ENCODE data around the gene ASCC3.
A peak's percentile ranks its signal among the peaks of the same experiment; 100 is the strongest.

The ASCC3 gene

DNA sequence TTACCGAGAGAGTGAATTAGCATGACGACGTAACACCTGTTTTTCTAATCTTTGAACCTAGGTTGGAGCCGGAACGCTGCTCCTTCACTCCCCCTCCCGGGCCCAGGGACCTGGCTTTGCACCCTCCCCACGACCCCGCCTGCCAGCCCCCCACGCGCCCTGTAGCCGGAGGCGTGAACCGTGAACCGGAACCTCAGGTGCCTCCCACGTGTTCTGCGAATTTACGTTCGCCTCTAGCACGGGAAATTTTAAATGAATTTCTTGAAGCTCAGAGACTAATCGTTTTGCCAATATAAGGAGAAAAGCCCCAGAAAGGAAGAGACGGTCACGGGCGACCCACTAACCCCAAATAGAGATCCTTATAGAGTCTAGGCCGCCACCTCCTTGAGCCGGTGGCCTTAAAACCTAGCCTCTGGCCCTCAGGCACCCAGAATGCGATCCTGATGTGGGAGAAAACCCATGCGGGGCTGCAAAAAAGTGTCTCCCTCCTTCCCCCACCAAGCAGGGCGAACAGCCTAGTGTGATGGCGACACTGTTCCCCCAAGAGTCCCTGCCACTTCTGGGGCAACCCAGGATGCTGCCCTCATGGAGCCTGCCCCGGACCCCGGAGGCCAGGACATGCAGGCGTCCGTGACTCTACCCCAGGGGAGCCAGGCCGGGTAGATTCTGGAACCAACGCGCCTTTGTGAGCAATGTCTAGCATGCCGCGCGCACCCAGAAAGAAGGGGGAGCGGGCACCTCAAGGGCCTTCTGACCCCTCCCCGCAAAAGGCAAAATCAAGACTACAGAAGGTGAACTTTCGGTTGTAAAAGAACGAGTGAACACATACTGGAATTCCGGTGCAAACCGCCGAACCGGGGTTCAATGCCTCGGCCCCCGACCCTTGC, 413.8 kb downstream of the ASCC3 start:
- Histone ChIP-seq H3K4ac (ENCODE audit: low read depth in 1 of 2, low read length in 2 of 2) (no peak overlapping the region), H2BK12ac (ENCODE audit: low read length in 2 of 2) (no peak overlapping the region), H2AK5ac (ENCODE audit: low read length, severe bottlenecking) (no peak overlapping the region), H3K27me3 (ENCODE audit: control insufficient read depth in 1 of 2, insufficient read depth in 1 of 2, low read length in 2 of 2) (peaks cover 47 to 94% of the 10 kb centered on the region in 2 experiments), H3K4me3 (ENCODE audit: insufficient read depth in 1 of 2, low read depth in 1 of 2, low read length in 2 of 2) (no peak overlapping the region), H3K79me1 (replicated peaks; ENCODE audit: low read length, poor library complexity, severe bottlenecking) (no peaks in the 10 kb centered on the region), H2BK5ac (ENCODE audit: low read depth, low read length, poor library complexity, severe bottlenecking) (no peak overlapping the region), H3K18ac (ENCODE audit: low read depth in 1 of 2, low read length in 2 of 2) (no peak overlapping the region), H3K9ac (ENCODE audit: low read length) (no peak overlapping the region), H3K23ac (ENCODE audit: low read length in 2 of 2) (no peak overlapping the region), H3K4me1 (ENCODE audit: control insufficient read depth, insufficient read depth, low read depth, low read length) (peaks cover 21% of the 10 kb centered on the region), H2BK120ac (ENCODE audit: low read depth, low read length) (no peak overlapping the region), H3K36me3 (ENCODE audit: control insufficient read depth in 1 of 2, insufficient read depth in 2 of 2, low read depth in 1 of 2, low read length in 2 of 2) (peaks cover 0 to 2% of the 10 kb centered on the region in 2 experiments), H3K4me2 (ENCODE audit: low read length, poor library complexity, severe bottlenecking) (no peak overlapping the region), H3K14ac (ENCODE audit: low read length in 2 of 2) (no peak overlapping the region), H4K8ac (ENCODE audit: low read length) (no peak overlapping the region), H3K27ac (ENCODE audit: low read length, poor library complexity, severe bottlenecking) (no peak overlapping the region), H2AFZ (ENCODE audit: low read depth, low read length) (no peak overlapping the region), H2BK15ac (ENCODE audit: low read depth, poor library complexity, severe bottlenecking) (no peak overlapping the region), H3K9me3 (ENCODE audit: control insufficient read depth, low read length) (no peaks in the 10 kb centered on the region), H4K91ac (ENCODE audit: low read length) (peak overlapping the region; percentile 28)
- WGBS, result 4% methylated on average over 48 of the region's 49 CpGs
- no peak for DNase-seq

DNA sequence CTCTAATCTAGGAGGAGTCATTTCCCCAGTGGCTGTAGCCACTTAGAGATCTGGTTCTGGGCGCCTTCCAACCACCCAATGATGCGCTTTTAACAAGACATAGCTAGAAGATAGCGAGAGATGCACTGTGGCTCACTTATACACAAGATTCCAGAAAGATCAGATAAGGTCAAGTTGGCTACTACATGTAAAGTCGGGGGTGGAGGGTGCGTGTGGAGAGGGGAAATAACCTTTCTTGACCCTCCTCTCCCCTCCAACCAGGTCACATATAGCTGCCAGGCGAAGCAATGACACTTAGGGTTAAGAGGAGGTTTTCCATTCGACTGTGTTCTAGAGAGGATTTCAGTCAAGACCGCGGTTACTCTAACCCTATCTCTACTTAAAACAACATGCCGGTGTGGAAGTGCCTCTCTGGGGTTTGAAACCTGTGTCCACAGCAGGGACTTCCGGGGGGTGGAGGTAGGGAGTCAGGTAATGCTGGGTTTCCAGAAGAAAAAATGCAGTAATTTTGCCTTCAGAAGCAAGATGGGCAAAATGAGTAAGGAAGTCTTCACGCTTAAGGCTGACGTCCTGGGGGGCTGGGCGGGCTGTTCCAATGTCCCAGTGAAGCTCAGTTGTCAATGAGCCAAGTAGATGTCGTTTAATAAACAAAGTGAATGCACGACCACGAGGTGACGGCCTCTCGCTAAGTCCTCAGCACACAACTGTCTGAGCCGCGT, 414.6 kb downstream of the ASCC3 start:
- H3K27me3 ChIP-seq (ENCODE audit: control insufficient read depth in 1 of 2, insufficient read depth in 1 of 2, low read length in 2 of 2), result peaks cover 47 to 93% of the 10 kb centered on the region in 2 experiments
- H3K4me2 ChIP-seq (ENCODE audit: low read length, poor library complexity, severe bottlenecking), result no peak overlapping the region
- no peak overlapping the region for H2BK5ac ChIP-seq (ENCODE audit: low read depth, low read length, poor library complexity, severe bottlenecking)
- H3K27ac ChIP-seq (ENCODE audit: low read length, poor library complexity, severe bottlenecking), result no peak overlapping the region
- no peak overlapping the region for H2AFZ ChIP-seq (ENCODE audit: low read depth, low read length)
- 3% methylated on average over 15 of the region's 21 CpGs for WGBS
- no peak overlapping the region for H3K18ac ChIP-seq (ENCODE audit: low read depth in 1 of 2, low read length in 2 of 2)
- no peak overlapping the region for H2BK120ac ChIP-seq (ENCODE audit: low read depth, low read length)
- H2BK12ac ChIP-seq (ENCODE audit: low read length in 2 of 2), result no peak overlapping the region
- H3K36me3 ChIP-seq (ENCODE audit: control insufficient read depth in 1 of 2, insufficient read depth in 2 of 2, low read depth in 1 of 2, low read length in 2 of 2), result peaks cover 0 to 2% of the 10 kb centered on the region in 2 experiments
- no peak overlapping the region for H2BK15ac ChIP-seq (ENCODE audit: low read depth, poor library complexity, severe bottlenecking)
- peaks cover 21% of the 10 kb centered on the region for H3K4me1 ChIP-seq (ENCODE audit: control insufficient read depth, insufficient read depth, low read depth, low read length)
- no peak overlapping the region for H2AK5ac ChIP-seq (ENCODE audit: low read length, severe bottlenecking)
- no peaks in the 10 kb centered on the region for H3K9me3 ChIP-seq (ENCODE audit: control insufficient read depth, low read length)
- no peak overlapping the region for H4K91ac ChIP-seq (ENCODE audit: low read length)
- H3K79me1 ChIP-seq (replicated peaks; ENCODE audit: low read length, poor library complexity, severe bottlenecking), result no peaks in the 10 kb centered on the region
- H3K4ac ChIP-seq (ENCODE audit: low read depth in 1 of 2, low read length in 2 of 2), result no peak overlapping the region
- H3K23ac ChIP-seq (ENCODE audit: low read length in 2 of 2), result no peak overlapping the region
- no peak for DNase-seq
- H3K9ac ChIP-seq (ENCODE audit: low read length), result peak overlapping the region; percentile 91
- H4K8ac ChIP-seq (ENCODE audit: low read length), result no peak overlapping the region
- no peak overlapping the region for H3K14ac ChIP-seq (ENCODE audit: low read length in 2 of 2)
- H3K4me3 ChIP-seq (ENCODE audit: insufficient read depth in 1 of 2, low read depth in 1 of 2, low read length in 2 of 2), result no peak overlapping the region

GRCh38 chr6:100465701-100466409, 415.3 kb downstream of the ASCC3 start:
- Histone ChIP-seq H3K23ac (ENCODE audit: low read length in 2 of 2) (no peak overlapping the region), H3K18ac (ENCODE audit: low read depth in 1 of 2, low read length in 2 of 2) (no peak overlapping the region), H2AFZ (ENCODE audit: low read depth, low read length) (no peak overlapping the region), H3K9me3 (ENCODE audit: control insufficient read depth, low read length) (no peaks in the 10 kb centered on the region), H3K4ac (ENCODE audit: low read depth in 1 of 2, low read length in 2 of 2) (no peak overlapping the region), H3K4me2 (ENCODE audit: low read length, poor library complexity, severe bottlenecking) (no peak overlapping the region), H3K9ac (ENCODE audit: low read length) (peak overlapping the region; percentile 91), H3K79me1 (replicated peaks; ENCODE audit: low read length, poor library complexity, severe bottlenecking) (no peaks in the 10 kb centered on the region), H2BK5ac (ENCODE audit: low read depth, low read length, poor library complexity, severe bottlenecking) (no peak overlapping the region), H3K36me3 (ENCODE audit: control insufficient read depth in 1 of 2, insufficient read depth in 2 of 2, low read depth in 1 of 2, low read length in 2 of 2) (peaks cover 0 to 2% of the 10 kb centered on the region in 2 experiments), H3K4me1 (ENCODE audit: control insufficient read depth, insufficient read depth, low read depth, low read length) (peaks cover 25% of the 10 kb centered on the region), H3K14ac (ENCODE audit: low read length in 2 of 2) (no peak overlapping the region), H2BK15ac (ENCODE audit: low read depth, poor library complexity, severe bottlenecking) (no peak overlapping the region), H2BK120ac (ENCODE audit: low read depth, low read length) (no peak overlapping the region), H2BK12ac (ENCODE audit: low read length in 2 of 2) (no peak overlapping the region), H2AK5ac (ENCODE audit: low read length, severe bottlenecking) (no peak overlapping the region), H4K91ac (ENCODE audit: low read length) (no peak overlapping the region), H3K27me3 (ENCODE audit: control insufficient read depth in 1 of 2, insufficient read depth in 1 of 2, low read length in 2 of 2) (peaks cover 50 to 93% of the 10 kb centered on the region in 2 experiments), H4K8ac (ENCODE audit: low read length) (no peak overlapping the region), H3K4me3 (ENCODE audit: insufficient read depth in 1 of 2, low read depth in 1 of 2, low read length in 2 of 2) (peak overlapping the region in 1 of 2 experiments; percentile 91), H3K27ac (ENCODE audit: low read length, poor library complexity, severe bottlenecking) (no peak overlapping the region)
- DNase-seq, result peak; percentile 31
- whole genome bisulfite sequencing, result 3% methylated on average over 20 of the region's 20 CpGs

Measured in mesenchymal stem cell (in vitro differentiated cells and primary cell).